Peyer's patch (tissue), 4 donors: ENCODE measurements around the gene ZBTB47.

Source experiments
- CTCF ChIP-seq, 6 experiments: fragments of 450-650 bp in 4 of 6; fragments of 200-600 bp in 2 of 6; sonication (generic) in 1 of 6; IDR thresholded peaks; one replicate each; pipeline ENCODE4 v1.5.1; 2017 to 2019; ENCODE audit warnings: antibody characterized with exemption in 6 of 6, mild to moderate bottlenecking in 3 of 6, moderate library complexity in 1 of 6
- POLR2A ChIP-seq, 2 donors: fragments of 450-650 bp; IDR thresholded peaks; one replicate each; pipeline ENCODE4 v1.5.1; 2017; ENCODE audit warnings: antibody characterized with exemption in 2 of 2, mild to moderate bottlenecking in 2 of 2, moderate library complexity in 2 of 2

- TF ChIP-seq POLR2A (IDR thresholded peaks at IDR 0.05) = no peak
- TF ChIP-seq CTCF (IDR thresholded peaks at IDR 0.05) = no peak
Observed at GRCh38 chr3:42649783-42650182, 3.7 kb upstream of the ZBTB47 start.
